ENCODE measurements around the gene EIF3D.

The EIF3D gene

GRCh38 chr22:36464715-36465231, 64.2 kb downstream of the EIF3D start:
- no peak for DNase-seq

GRCh38 chr22:36463783-36464184, 65.2 kb downstream of the EIF3D start:
- no peak for DNase-seq

- DNase-seq: no peak
Measured at GRCh38 chr22:36461665-36462649, 67.0 kb downstream of the EIF3D start.

Measured in NCI-H526 treated with DMSO at 0.1 percent for 48 hours (cell line).